H1 (cell line): ENCODE data around the gene CRELD1. TPM values are rescaled to one million over a fixed set of nuclear protein-coding genes. Genes with fewer than 3 reads are reported as not detected.

Experiments used
- ASH2L ChIP-seq: fragments of 200-600, 300-600 bp; sonication (generic); IDR thresholded peaks from one replicate; pipeline ENCODE4 v1.7.1; 2017; ENCODE audit warnings: low read length
- CBX5 ChIP-seq: fragments of 300-800, 300-1000 bp; sonication (generic); IDR thresholded peaks from 2 replicates; pipeline ENCODE4 v1.7.1; 2016; ENCODE audit warnings: antibody characterized with exemption, low read length, low read depth
- CBX8 ChIP-seq: fragments of 300-800, 300-1000 bp; sonication (generic); IDR thresholded peaks from 2 replicates; pipeline ENCODE4 v1.7.1; 2016; ENCODE audit warnings: low read depth, low read length, borderline replicate concordance
- CREB1 ChIP-seq: IDR thresholded peaks from 2 replicates; pipeline ENCODE4 v1.6.1; 2012; ENCODE audit warnings: inconsistent platforms
- CTBP2 ChIP-seq: IDR thresholded peaks from 2 replicates; pipeline ENCODE4 v1.7.0; 2011; ENCODE audit warnings: borderline replicate concordance, mild to moderate bottlenecking, moderate library complexity, mixed read lengths, low read length; ENCODE audit not compliant: insufficient read depth, insufficient read length
- CTCF ChIP-seq, 3 experiments: IDR thresholded peaks; 1 replicate in 2 of 3; 2 replicates in 1 of 3; pipeline versions ENCODE4 v1.5.1 to v1.6.1; 2011; ENCODE audit warnings: low read length in 3 of 3, mild to moderate bottlenecking in 3 of 3, inconsistent platforms in 2 of 3, low read depth in 1 of 3, moderate library complexity in 1 of 3; ENCODE audit not compliant: insufficient read depth in 1 of 3; ENCODE audit errors: control extremely low read depth in 1 of 3
- EGR1 ChIP-seq: IDR thresholded peaks from 2 replicates; pipeline ENCODE4 v1.6.1; 2011; ENCODE audit warnings: low read depth, low read length, borderline replicate concordance
- EP300 ChIP-seq, 2 experiments: IDR thresholded peaks; 1 replicate in 1 of 2; 2 replicates in 1 of 2; pipeline ENCODE4 v1.6.1; 2011 to 2012; ENCODE audit warnings: low read depth in 2 of 2, low read length in 2 of 2, mild to moderate bottlenecking in 2 of 2, borderline replicate concordance in 1 of 2, inconsistent platforms in 1 of 2, moderate library complexity in 1 of 2
- HDAC2 ChIP-seq, 2 experiments: fragments of 300-600 bp in 1 of 2; sonication (generic) in 1 of 2; IDR thresholded peaks; 2 replicates each; pipeline ENCODE4 v1.6.1; 2011 to 2012; ENCODE audit warnings: low read depth in 2 of 2, low read length in 2 of 2, mild to moderate bottlenecking in 2 of 2, moderate library complexity in 2 of 2, borderline replicate concordance in 1 of 2, inconsistent platforms in 1 of 2
- HDAC6 ChIP-seq: IDR thresholded peaks from one replicate; pipeline ENCODE4 v1.7.1; 2012; ENCODE audit warnings: low read depth, mild to moderate bottlenecking, inconsistent platforms, low read length, moderate library complexity
- JUND ChIP-seq: IDR thresholded peaks from 2 replicates; pipeline ENCODE4 v1.6.1; 2011; ENCODE audit warnings: mild to moderate bottlenecking, improper control_type of control experiment, low read length
- MAFK ChIP-seq: IDR thresholded peaks from 2 replicates; pipeline ENCODE4 v1.6.1; 2012; ENCODE audit warnings: low read depth, mild to moderate bottlenecking, improper control_type of control experiment, low read length
- NANOG ChIP-seq: IDR thresholded peaks from 2 replicates; pipeline ENCODE4 v1.6.1; 2011; ENCODE audit warnings: low read length, low read depth, mild to moderate bottlenecking, inconsistent platforms; ENCODE audit not compliant: insufficient read depth, poor library complexity, severe bottlenecking
- POLR2AphosphoS5 ChIP-seq: IDR thresholded peaks from 2 replicates; pipeline ENCODE4 v1.6.1; 2011; ENCODE audit warnings: low read depth, low read length
- POU5F1 ChIP-seq: IDR thresholded peaks from 2 replicates; pipeline ENCODE4 v1.6.1; 2011; ENCODE audit warnings: low read depth, mild to moderate bottlenecking, low read length, moderate library complexity
- RAD21 ChIP-seq, 2 experiments: IDR thresholded peaks in 1 of 2; conservative IDR thresholded peaks in 1 of 2; 2 replicates each; pipeline ENCODE4 v1.6.1; 2011; ENCODE audit warnings: low read depth in 2 of 2, low read length in 2 of 2, improper control_type of control experiment in 1 of 2, inconsistent platforms in 1 of 2, mild to moderate bottlenecking in 1 of 2, moderate library complexity in 1 of 2
- SIRT6 ChIP-seq: IDR thresholded peaks from one replicate; pipeline ENCODE4 v1.7.1; 2012; ENCODE audit warnings: low read length, inconsistent platforms
- SP1 ChIP-seq: IDR thresholded peaks from 2 replicates; pipeline ENCODE4 v1.6.1; 2011; ENCODE audit warnings: low read depth, low read length
- SUZ12 ChIP-seq: fragments of 200-600 bp; sonication (generic); IDR thresholded peaks from 2 replicates; pipeline ENCODE4 v1.6.1; 2012; ENCODE audit warnings: mild to moderate bottlenecking, inconsistent platforms, low read length, moderate library complexity, mixed read lengths
- TBP ChIP-seq: IDR thresholded peaks from 2 replicates; pipeline ENCODE4 v1.6.1; 2011; ENCODE audit warnings: low read depth, low read length, improper control_type of control experiment
- YY1 ChIP-seq: IDR thresholded peaks from 2 replicates; pipeline ENCODE4 v1.6.1; 2011; ENCODE audit warnings: low read depth, mild to moderate bottlenecking, low read length
- polyA plus RNA-seq, 7 experiments: library from polyadenylated mRNA; depleted of rRNA in 3 of 7; stranded (reverse) in 5 of 7; unstranded in 2 of 7; fragments of >200 nt in 5 of 7; fragments of 200-250 nt in 2 of 7; gene quantifications; 1 replicate in 5 of 7; 2 replicates in 1 of 7; 4 replicates in 1 of 7; pipeline versions ENCODE4 v1.2.1 to v1.2.3, GENCODE V29; 2011 to 2013; ENCODE audit warnings: missing spikeins in 2 of 7, mixed read lengths in 2 of 7
- total RNA-seq: library from RNA; stranded (reverse); fragmentation: NEBNext Ultra II Directional; extraction: Animal tissue kit (Norgen Biotek cat#: 25700); gene quantifications from 2 replicates; pipeline ENCODE4 v1.2.1, GENCODE V29; 2021

CRELD1 gene
- total and polyA plus RNA-seq, 2 of the 8 experiments (the other 6 are each of a cell fraction or from before 2014, with no cell fraction given): 12.9 to 15.1 TPM

- no peak for TF ChIP-seq RAD21 (IDR thresholded peaks at IDR 0.05 in 1 of 2, conservative IDR thresholded peaks at IDR 0.05 in 1 of 2; ENCODE audit: low read depth in 2 of 2, low read length in 2 of 2)
- no peak for TF ChIP-seq ASH2L
- no peak for TF ChIP-seq SUZ12
- TF ChIP-seq POU5F1: no peak
- TF ChIP-seq MAFK: no peak
- no peak for TF ChIP-seq CBX5
- no peak for TF ChIP-seq TBP
- TF ChIP-seq JUND: no peak
- TF ChIP-seq POLR2AphosphoS5: peak; percentile 15; the same call in 1 of the 2 replicates
- no peak for TF ChIP-seq EGR1
- no peak for TF ChIP-seq YY1
- TF ChIP-seq CBX8: no peak
- no peak for TF ChIP-seq CTBP2
- no peak for TF ChIP-seq SIRT6
- no peak for TF ChIP-seq NANOG
- no peak for TF ChIP-seq CTCF (IDR thresholded peaks at IDR 0.05; ENCODE audit: control extremely low read depth in 1 of 3, insufficient read depth in 1 of 3, low read depth in 1 of 3, low read length in 3 of 3)
- no peak for TF ChIP-seq EP300 (IDR thresholded peaks at IDR 0.05; ENCODE audit: borderline replicate concordance in 1 of 2, low read depth in 2 of 2, low read length in 2 of 2)
- TF ChIP-seq SP1: peak; percentile 26; the same call in 1 of the 2 replicates
- TF ChIP-seq CREB1: peak; percentile 17; the same call in 1 of the 2 replicates
- no peak for TF ChIP-seq HDAC6
- peak in 1 of 2 experiments; percentile 100; a peak in 2 of 4 replicates for TF ChIP-seq HDAC2 (IDR thresholded peaks at IDR 0.05; ENCODE audit: borderline replicate concordance in 1 of 2, low read depth in 2 of 2, low read length in 2 of 2)
Measured at GRCh38 chr3:9951962-9952805, 18.6 kb downstream of the CRELD1 start, which contains the start of gene PRRT3 (continued).
